Thyroid gland (tissue), 4 donors: Measurements from ENCODE around the gene PHACTR1.

Experiments used
- CTCF ChIP-seq, 6 experiments: fragments of 200-600 bp in 3 of 6; fragments of 450-650 bp in 3 of 6; sonication (generic) in 3 of 6; IDR thresholded peaks; one replicate each; pipeline ENCODE4 v1.5.1; 2016 to 2019; ENCODE audit warnings: antibody characterized with exemption in 6 of 6, mild to moderate bottlenecking in 2 of 6, inconsistent platforms in 1 of 6, moderate library complexity in 1 of 6
- POLR2A ChIP-seq, 2 donors: fragments of 450-650 bp; IDR thresholded peaks; one replicate each; pipeline ENCODE4 v1.6.1; 2017; ENCODE audit warnings: antibody characterized with exemption in 2 of 2, mild to moderate bottlenecking in 2 of 2, moderate library complexity in 1 of 2

GRCh38 chr6:13215390-13215789 lies 498.8 kb downstream of the PHACTR1 start:
- no peak for TF ChIP-seq POLR2A (IDR thresholded peaks at IDR 0.05)
- no peak for TF ChIP-seq CTCF (IDR thresholded peaks at IDR 0.05)
